Hepatocyte (in vitro differentiated cells): Measurements from ENCODE around the gene IFT88.

ENCODE experiments used
- EZH2 ChIP-seq: fragments of 200-600 bp; sonication (generic); IDR thresholded peaks from 2 replicates; pipeline ENCODE4 v1.6.1; 2016; ENCODE audit warnings: antibody characterized with exemption, mild to moderate bottlenecking, borderline replicate concordance
- TF ChIP-seq, protein P1 (sequence below): fragments of 200-600 bp; sonication (generic); IDR thresholded peaks from 2 replicates; pipeline ENCODE4 v1.5.1; 2016; ENCODE audit warnings: antibody characterized with exemption, mild to moderate bottlenecking; ENCODE audit not compliant: poor library complexity

DNA sequence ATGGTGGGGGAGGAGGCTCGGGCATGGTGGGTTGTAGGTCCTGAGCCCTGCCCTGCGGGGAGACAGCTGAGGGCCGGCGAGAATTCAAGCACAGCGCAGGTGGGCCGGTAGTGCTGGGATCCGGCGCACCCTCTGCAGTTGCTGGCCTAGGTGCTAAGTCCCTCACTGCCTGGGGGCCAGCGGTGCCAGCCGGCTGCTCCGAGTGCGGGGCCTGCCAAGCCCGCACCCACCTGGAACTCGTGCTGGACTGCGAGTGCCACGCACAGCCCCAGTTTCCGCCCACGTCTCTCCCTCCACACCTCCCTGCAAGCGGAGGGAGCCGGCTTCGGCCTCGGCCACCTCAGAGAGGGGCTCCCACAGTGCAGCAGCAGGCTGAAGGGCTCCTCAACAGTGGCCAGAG lies 173.1 kb downstream of the IFT88 start:
- no peak for TF ChIP-seq EZH2
- TF ChIP-seq, protein P1, sequence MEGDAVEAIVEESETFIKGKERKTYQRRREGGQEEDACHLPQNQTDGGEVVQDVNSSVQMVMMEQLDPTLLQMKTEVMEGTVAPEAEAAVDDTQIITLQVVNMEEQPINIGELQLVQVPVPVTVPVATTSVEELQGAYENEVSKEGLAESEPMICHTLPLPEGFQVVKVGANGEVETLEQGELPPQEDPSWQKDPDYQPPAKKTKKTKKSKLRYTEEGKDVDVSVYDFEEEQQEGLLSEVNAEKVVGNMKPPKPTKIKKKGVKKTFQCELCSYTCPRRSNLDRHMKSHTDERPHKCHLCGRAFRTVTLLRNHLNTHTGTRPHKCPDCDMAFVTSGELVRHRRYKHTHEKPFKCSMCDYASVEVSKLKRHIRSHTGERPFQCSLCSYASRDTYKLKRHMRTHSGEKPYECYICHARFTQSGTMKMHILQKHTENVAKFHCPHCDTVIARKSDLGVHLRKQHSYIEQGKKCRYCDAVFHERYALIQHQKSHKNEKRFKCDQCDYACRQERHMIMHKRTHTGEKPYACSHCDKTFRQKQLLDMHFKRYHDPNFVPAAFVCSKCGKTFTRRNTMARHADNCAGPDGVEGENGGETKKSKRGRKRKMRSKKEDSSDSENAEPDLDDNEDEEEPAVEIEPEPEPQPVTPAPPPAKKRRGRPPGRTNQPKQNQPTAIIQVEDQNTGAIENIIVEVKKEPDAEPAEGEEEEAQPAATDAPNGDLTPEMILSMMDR, result no peak
